Choroid plexus epithelial cell (primary cell): ENCODE measurements around the gene MAMDC4.
"Not testable (repeated sequence)": the region's sequence is repeated elsewhere in the genome, so short reads cannot be mapped to it uniquely, and the experiment has no call there.

Source experiments
- DNase-seq: peaks from one replicate; pipeline ENCODE4 v3.0.0-alpha.2; 2010; ENCODE audit warnings: low read depth
- H3K4me3 ChIP-seq: 2 replicates; pipeline ENCODE4 v1.5.1; 2011; ENCODE audit warnings: low read depth, mild to moderate bottlenecking, control low read depth, low read length, moderate library complexity
- CTCF ChIP-seq: conservative IDR thresholded peaks from 2 replicates; pipeline ENCODE4 v1.5.1; 2011; ENCODE audit warnings: low read depth, mild to moderate bottlenecking, control low read depth, inconsistent platforms, low read length, moderate library complexity

MAMDC4 gene

GRCh38 chr9:136831002-136831719, 21.0 kb upstream of the MAMDC4 start:
- no peak for TF ChIP-seq CTCF
- DNase-seq, result no peak
- H3K4me3 ChIP-seq, result no peak overlapping the region

- TF ChIP-seq CTCF, result no peak
- DNase-seq, result no peak
- no peak overlapping the region for H3K4me3 ChIP-seq
These were observed 20.4 kb upstream of the MAMDC4 start for GRCh38 chr9:136831720-136832104.

- TF ChIP-seq CTCF, result no peak
- H3K4me3 ChIP-seq, result no peak overlapping the region
- DNase-seq, result no peak
These were observed 19.6 kb upstream of the MAMDC4 start for GRCh38 chr9:136832581-136832980.

- not testable (repeated sequence) for H3K4me3 ChIP-seq, DNase-seq
These were observed 18.6 kb upstream of the MAMDC4 start for GRCh38 chr9:136833381-136834048.

GRCh38 chr9:136835162-136835931, 16.8 kb upstream of the MAMDC4 start:
- no peak for DNase-seq
- H3K4me3 ChIP-seq, result no peak overlapping the region
- TF ChIP-seq CTCF, result no peak

- no peak for DNase-seq
- TF ChIP-seq CTCF, result no peak
- H3K4me3 ChIP-seq, result no peak overlapping the region
These were observed 15.9 kb upstream of the MAMDC4 start for GRCh38 chr9:136835932-136836904.
